Skeletal muscle tissue (tissue), 4 donors: ENCODE measurements around the gene PNKP. TPM values are rescaled to one million over a fixed set of nuclear protein-coding genes. Genes with fewer than 3 reads are reported as not detected.

Experiments
- H3K27ac ChIP-seq: one replicate; pipeline ENCODE4 v1.7.0; 2013; ENCODE audit warnings: mild to moderate bottlenecking, low read depth, low read length, inconsistent platforms
- H3K27me3 ChIP-seq, 3 donors: one replicate each; pipeline ENCODE4 v1.7.0; 2013; ENCODE audit warnings: low read length in 3 of 3; ENCODE audit not compliant: control insufficient read depth in 3 of 3, insufficient read depth in 3 of 3
- H3K36me3 ChIP-seq, 3 donors: one replicate each; pipeline ENCODE4 v1.7.0; 2013; ENCODE audit warnings: low read length in 3 of 3; ENCODE audit not compliant: control insufficient read depth in 3 of 3, insufficient read depth in 3 of 3
- H3K4me1 ChIP-seq, 3 donors: one replicate each; pipeline ENCODE4 v1.7.0; 2013; ENCODE audit warnings: low read length in 3 of 3, mild to moderate bottlenecking in 3 of 3; ENCODE audit not compliant: control insufficient read depth in 3 of 3, insufficient read depth in 3 of 3
- H3K4me3 ChIP-seq, 3 donors: one replicate each; pipeline ENCODE4 v1.7.0; 2013; ENCODE audit warnings: low read length in 3 of 3
- H3K9ac ChIP-seq, 3 donors: one replicate each; pipeline ENCODE4 v1.7.0; 2013; ENCODE audit warnings: low read length in 3 of 3, mild to moderate bottlenecking in 3 of 3, moderate library complexity in 2 of 3, low read depth in 1 of 3
- H3K9me3 ChIP-seq, 3 donors: one replicate each; pipeline ENCODE4 v1.7.0; 2013; ENCODE audit warnings: low read length in 3 of 3; ENCODE audit not compliant: control insufficient read depth in 3 of 3
- total RNA-seq: library from RNA; depleted of rRNA; stranded (reverse); fragments of >200 nt; gene quantifications from one replicate; pipeline ENCODE4 v1.2.3, GENCODE V29; 2014
- donor health status: Osteomylitis.

Gene PNKP
- total RNA-seq, 1 donor from 2014 or later = 17.2 TPM

GRCh38 chr19:49861541-49862378 lies 5.6 kb downstream of the PNKP start:
- no peak overlapping the region for H3K27ac ChIP-seq
- no peaks in the 10 kb centered on the region for H3K27me3 ChIP-seq
- H3K4me1 ChIP-seq = peaks cover 13 to 32% (median 18%) of the 10 kb centered on the region in 3 donors
- no peak overlapping the region for H3K4me3 ChIP-seq
- H3K36me3 ChIP-seq = peaks cover 35 to 55% (median 51%) of the 10 kb centered on the region in 3 donors
- H3K9me3 ChIP-seq = no peaks in the 10 kb centered on the region
- no peak overlapping the region for H3K9ac ChIP-seq

GRCh38 chr19:49861107-49861506 lies 6.3 kb downstream of the PNKP start:
- H3K9me3 ChIP-seq = no peaks in the 10 kb centered on the region
- H3K4me3 ChIP-seq = no peak overlapping the region
- H3K27me3 ChIP-seq = no peaks in the 10 kb centered on the region
- H3K27ac ChIP-seq = no peak overlapping the region
- no peak overlapping the region for H3K9ac ChIP-seq
- peaks cover 6 to 25% (median 11%) of the 10 kb centered on the region in 3 donors for H3K4me1 ChIP-seq
- peaks cover 40 to 58% (median 56%) of the 10 kb centered on the region in 3 donors for H3K36me3 ChIP-seq

GRCh38 chr19:49860336-49861102 lies 6.9 kb downstream of the PNKP start:
- Histone ChIP-seq H3K9me3 (no peaks in the 10 kb centered on the region), H3K27me3 (no peaks in the 10 kb centered on the region), H3K4me3 (no peak overlapping the region), H3K27ac (no peak overlapping the region), H3K36me3 (peaks cover 45 to 62% (median 62%) of the 10 kb centered on the region in 3 donors), H3K4me1 (peaks cover 2 to 20% (median 7%) of the 10 kb centered on the region in 3 donors), H3K9ac (no peak overlapping the region)

GRCh38 chr19:49859682-49860335 lies 7.6 kb downstream of the PNKP start:
- Histone ChIP-seq H3K9me3 (no peaks in the 10 kb centered on the region), H3K4me1 (peaks cover under 1 to 13% (median 1%) of the 10 kb centered on the region in 3 donors), H3K9ac (no peak overlapping the region), H3K36me3 (peaks cover 53 to 69% (median 68%) of the 10 kb centered on the region in 3 donors), H3K27me3 (no peaks in the 10 kb centered on the region), H3K4me3 (no peak overlapping the region), H3K27ac (no peak overlapping the region)

- H3K27ac ChIP-seq = no peak overlapping the region
- H3K36me3 ChIP-seq = peaks cover 43 to 64% (median 61%) of the 10 kb centered on the region in 3 donors
Measured at GRCh38 chr19:49858088-49858985, 9.0 kb downstream of the PNKP start.

GRCh38 chr19:49857838-49858087 lies 9.6 kb downstream of the PNKP start:
- Histone ChIP-seq H3K27ac (no peak overlapping the region), H3K27me3 (no peaks in the 10 kb centered on the region), H3K9ac (peak overlapping the region in 1 of 3 donors; percentile 25), H3K9me3 (no peaks in the 10 kb centered on the region), H3K4me3 (no peak overlapping the region), H3K4me1 (peaks cover 11 to 22% (median 12%) of the 10 kb centered on the region in 3 donors), H3K36me3 (peaks cover 39 to 61% (median 58%) of the 10 kb centered on the region in 3 donors)

More at GRCh38 chr19:49858088-49858985, 9.0 kb downstream of the PNKP start:
- Histone ChIP-seq H3K4me3 (no peak overlapping the region), H3K9ac (peak overlapping the region in 1 of 3 donors; percentile 25), H3K27me3 (no peaks in the 10 kb centered on the region), H3K4me1 (peaks cover 7 to 17% (median 8%) of the 10 kb centered on the region in 3 donors), H3K9me3 (no peaks in the 10 kb centered on the region)

- peak overlapping the region in 1 of 3 donors; percentile 25 for H3K9ac ChIP-seq
- no peaks in the 10 kb centered on the region for H3K9me3 ChIP-seq
- H3K27me3 ChIP-seq = no peaks in the 10 kb centered on the region
- H3K4me1 ChIP-seq = peaks cover 16 to 27% (median 17%) of the 10 kb centered on the region in 3 donors
- peaks cover 39 to 61% (median 58%) of the 10 kb centered on the region in 3 donors for H3K36me3 ChIP-seq
- no peak overlapping the region for H3K27ac ChIP-seq
- no peak overlapping the region for H3K4me3 ChIP-seq
Measured at GRCh38 chr19:49857061-49857837, 10.1 kb downstream of the PNKP start.

GRCh38 chr19:49856574-49857021 lies 10.8 kb downstream of the PNKP start:
- H3K4me1 ChIP-seq = peaks cover 21 to 32% (median 22%) of the 10 kb centered on the region in 3 donors
- no peak overlapping the region for H3K9ac ChIP-seq
- H3K4me3 ChIP-seq = no peak overlapping the region
- no peaks in the 10 kb centered on the region for H3K9me3 ChIP-seq
- H3K36me3 ChIP-seq = peaks cover 39 to 57% (median 54%) of the 10 kb centered on the region in 3 donors
- no peaks in the 10 kb centered on the region for H3K27me3 ChIP-seq
- H3K27ac ChIP-seq = no peak overlapping the region
